HG03521 (cell line): Measurements from ENCODE around the gene GLYR1.
A peak's percentile ranks its signal among the peaks of the same experiment; 100 is the strongest.
"Not testable (repeated sequence)": the region's sequence is repeated elsewhere in the genome, so short reads cannot be mapped to it uniquely, and the experiment has no call there.

Experiments
- ATAC-seq: cut with Tn5 transposase; IDR thresholded peaks from one replicate; pipeline ENCODE4 v1.9.1; 2021; ENCODE audit warnings: mild to moderate bottlenecking, moderate library complexity; ENCODE audit not compliant: unreplicated experiment

The GLYR1 gene

GRCh38 chr16:4790871-4791270 lies 56.2 kb downstream of the GLYR1 start:
- no peak for ATAC-seq

DNA sequence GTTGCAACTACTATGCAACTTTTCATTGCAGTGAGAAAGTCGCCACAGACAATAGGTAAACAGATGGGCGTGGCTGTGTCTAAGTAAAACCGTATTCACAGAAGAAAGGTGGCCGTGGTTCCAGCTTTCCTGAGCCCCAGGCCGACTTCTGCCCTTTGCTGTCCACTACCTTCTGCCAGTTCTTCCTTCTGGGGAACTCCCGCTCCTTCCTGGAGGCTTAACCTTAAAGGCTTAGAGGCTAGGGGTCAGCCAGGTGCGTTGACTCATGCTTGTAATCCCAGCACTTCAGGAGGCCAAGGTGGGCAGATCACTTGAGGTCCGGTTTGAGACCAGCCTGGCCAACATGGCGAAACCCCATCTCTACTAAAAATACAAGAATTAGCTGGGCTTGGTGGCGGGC lies 56.8 kb downstream of the GLYR1 start:
- no peak for ATAC-seq

GRCh38 chr16:4788910-4789309 lies 58.2 kb downstream of the GLYR1 start:
- ATAC-seq, result no peak

DNA sequence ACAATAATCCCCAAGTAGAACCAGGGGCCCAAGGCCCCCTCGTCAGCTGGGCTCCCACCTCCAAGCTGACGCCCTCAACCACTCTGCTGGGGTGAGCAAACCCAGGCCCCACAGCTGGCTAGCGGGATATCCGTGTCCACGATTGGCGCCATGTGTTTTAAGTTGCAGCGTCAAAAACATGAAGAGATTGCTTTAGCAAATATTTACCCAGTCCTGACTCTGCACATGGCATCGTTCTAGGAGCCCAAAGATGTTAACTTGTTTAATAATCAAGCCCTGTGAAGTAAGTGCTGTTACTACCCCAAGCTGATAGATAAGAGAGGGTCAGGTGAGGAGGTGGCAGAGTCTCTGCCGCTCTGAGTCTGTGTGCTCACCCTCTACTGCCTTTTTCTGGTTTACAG lies 58.6 kb downstream of the GLYR1 start:
- ATAC-seq, result no peak

- ATAC-seq, result no peak
Observed at GRCh38 chr16:4787627-4788482, 59.2 kb downstream of the GLYR1 start, which contains the start of gene SEPTIN12. Gene SEPTIN12 (minus strand): TSS chr16:4788345. CDS start chr16:4787645, 700 bp downstream.

GRCh38 chr16:4787068-4787467 lies 60.0 kb downstream of the GLYR1 start:
- ATAC-seq, result no peak

DNA sequence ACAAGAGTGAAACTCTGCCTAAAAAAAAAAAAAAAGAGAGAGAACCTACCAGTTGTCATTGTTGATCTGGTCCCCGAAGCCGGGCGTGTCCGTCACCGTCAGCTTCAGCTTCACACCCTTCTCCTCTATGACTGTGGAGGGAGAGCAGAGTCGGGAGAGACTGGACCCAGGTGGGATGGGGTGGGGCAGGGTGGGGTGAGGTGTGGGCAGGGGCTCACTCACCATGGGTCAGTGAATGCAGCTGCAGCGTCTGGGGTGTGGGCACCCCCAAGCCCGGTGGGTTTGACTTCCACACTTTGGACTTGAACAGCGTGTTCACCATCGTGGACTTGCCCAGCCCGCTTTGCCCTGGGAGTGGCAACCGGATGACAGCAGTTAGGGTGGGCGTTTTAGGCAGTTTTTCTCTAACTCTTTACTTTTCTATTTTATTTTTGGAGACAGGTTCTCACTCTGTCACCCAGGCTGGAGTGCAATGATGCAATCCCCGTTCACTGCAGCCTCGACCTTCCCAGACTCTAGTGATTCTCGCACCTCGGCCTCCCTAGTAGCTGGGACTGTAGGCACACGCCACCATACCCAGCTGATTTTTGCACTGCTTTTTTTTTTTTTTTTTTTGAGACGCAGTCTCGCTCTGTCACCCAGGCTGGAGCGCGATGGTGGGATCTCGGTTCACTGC lies 61.2 kb downstream of the GLYR1 start:
- no peak for ATAC-seq

DNA sequence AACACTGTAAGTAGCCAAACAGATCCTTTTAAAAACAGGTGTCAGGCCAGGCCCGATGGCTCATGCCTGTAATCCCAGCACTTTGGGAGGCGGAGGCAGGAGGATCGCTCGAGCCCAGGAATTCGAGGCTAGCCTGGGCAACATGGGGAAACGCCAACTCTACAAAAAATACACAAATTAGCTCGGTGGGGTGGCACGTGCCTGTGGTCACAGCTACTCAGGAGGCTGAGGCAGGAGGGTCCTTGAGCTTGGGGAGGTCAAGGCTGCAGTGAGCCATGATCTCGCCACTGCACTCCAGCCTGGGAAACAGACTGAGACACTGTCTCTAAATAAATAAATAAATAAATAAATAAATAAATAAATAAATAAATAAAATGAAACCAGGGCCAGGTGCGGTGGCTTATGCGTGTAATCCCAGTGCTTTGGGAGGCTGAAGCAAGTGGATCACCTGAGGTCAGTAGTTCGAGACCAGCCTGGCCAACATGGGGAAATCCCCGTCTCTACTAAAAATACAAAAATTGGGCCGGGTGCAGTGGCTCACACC lies 62.6 kb downstream of the GLYR1 start:
- ATAC-seq, result not testable (repeated sequence)

- ATAC-seq, result no peak
Observed at GRCh38 chr16:4783951-4784336, 63.1 kb downstream of the GLYR1 start.

GRCh38 chr16:4783251-4783950 lies 63.7 kb downstream of the GLYR1 start:
- no peak for ATAC-seq

GRCh38 chr16:4780235-4780634 lies 66.9 kb downstream of the GLYR1 start:
- no peak for ATAC-seq

DNA sequence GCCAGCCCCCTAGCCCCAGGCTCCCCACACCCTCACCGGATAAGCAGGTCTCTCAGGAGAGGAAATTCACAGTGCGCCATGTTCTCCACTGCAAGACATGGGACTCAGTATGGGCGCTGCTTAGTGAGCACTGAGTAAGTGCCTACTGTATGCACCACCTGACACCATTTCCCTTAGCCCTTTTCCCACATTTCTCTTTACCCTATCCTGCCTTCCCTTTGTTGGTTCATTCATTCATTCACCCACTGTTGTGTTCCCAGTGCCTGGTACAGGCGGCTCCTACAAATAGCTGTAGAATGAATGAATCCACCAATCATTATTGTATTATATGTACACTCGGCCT lies 69.1 kb downstream of the GLYR1 start:
- no peak for ATAC-seq

DNA sequence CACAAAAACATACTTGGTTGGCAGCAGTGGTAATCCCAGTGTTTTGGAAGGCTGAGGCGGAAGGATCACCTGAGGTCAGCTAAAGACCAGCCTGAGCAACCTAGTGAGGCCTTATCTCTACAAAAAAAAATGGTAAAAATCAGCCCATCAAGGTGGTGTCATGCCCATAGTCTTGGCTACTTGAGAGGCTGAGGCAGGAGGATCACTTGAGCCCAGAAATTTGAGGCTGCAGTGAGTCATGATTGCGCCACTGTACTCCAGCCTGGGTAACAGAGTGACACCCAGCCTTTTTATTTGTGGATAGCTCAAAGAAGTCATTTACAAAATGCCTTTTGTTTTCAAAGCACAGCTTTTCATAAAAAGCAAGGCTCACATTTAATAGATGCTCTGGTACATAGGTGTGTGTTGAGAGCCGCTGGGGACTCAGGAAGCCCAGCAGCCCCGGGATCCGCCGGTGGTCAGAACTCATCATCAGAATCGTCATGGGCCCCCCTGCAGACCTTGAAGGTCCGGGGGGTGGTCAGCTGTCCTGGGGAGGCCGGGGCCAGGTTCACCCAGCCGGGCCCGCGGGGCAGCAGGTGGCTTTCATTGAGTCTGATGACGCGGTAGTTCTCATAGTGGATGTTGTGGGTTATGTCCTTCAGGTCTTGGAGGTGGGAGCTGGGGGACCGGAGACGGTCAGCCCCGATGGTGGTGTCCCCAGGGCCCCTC lies 69.6 kb downstream of the GLYR1 start:
- no peak for ATAC-seq

DNA sequence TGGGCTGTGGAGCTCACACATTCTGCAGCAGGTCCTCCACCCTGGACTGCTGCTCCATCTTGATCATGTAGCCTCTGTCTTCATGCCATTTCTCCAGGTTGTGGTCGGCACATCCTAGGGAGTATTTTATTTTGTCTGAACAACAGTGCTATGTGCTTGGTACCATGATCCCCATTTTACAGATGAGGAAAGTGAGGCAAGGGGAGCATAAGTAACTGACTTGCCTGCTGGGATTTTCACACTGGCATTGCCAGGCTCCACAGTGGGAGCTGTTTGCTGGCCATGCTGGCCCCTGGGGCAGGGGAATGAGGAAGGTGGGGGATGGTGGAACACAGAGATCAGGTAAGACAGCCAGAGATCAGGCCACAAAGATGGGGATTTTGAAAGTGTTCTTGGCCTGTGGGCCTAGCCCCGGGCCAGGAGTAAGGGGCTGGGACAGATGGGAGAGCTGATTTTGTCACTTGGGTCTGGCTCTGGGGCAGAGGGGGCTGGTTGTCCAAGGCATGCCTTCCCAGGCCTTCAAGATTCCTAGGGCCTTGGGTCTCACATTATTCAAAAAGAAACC lies 70.9 kb downstream of the GLYR1 start:
- ATAC-seq, result no peak

DNA sequence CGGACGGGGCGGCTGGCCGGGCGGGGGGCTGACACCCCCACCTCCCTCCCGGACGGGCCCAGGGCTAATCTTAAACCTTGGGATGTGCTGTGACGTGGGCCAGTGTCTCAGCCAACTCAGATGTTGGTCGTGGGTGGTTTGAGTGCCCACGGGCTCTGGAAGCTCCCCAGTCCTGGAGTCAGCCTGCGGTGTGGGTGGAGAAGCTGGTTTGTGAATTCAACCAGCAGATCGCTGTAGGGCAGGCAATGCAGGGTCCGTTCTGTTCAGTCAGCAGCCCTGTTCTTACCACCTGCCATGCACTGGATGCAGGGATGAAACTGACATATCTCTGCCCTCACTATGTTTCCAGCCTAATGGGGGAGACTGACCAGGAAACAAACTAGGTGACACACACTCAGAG lies 72.1 kb downstream of the GLYR1 start:
- no peak for ATAC-seq

DNA sequence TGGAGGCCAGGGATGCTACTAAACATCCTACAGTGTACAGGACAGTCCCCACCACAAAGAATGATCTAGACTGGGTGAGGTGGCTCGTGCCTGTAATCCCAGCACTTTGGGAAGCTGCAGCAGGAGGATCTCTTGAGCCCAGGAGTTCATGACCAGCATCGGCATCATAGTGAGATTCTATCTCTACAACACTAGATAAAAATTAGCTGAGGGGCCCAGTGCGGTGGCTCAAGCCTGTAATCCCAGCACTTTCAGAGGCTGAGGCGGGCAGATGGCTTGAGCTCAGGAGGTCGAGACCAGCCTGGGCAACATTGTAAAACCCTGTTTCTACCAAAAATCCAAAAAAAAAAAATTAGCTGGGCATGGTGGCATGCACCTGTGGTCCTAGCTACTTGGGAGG lies 74.7 kb downstream of the GLYR1 start:
- ATAC-seq, result no peak

DNA sequence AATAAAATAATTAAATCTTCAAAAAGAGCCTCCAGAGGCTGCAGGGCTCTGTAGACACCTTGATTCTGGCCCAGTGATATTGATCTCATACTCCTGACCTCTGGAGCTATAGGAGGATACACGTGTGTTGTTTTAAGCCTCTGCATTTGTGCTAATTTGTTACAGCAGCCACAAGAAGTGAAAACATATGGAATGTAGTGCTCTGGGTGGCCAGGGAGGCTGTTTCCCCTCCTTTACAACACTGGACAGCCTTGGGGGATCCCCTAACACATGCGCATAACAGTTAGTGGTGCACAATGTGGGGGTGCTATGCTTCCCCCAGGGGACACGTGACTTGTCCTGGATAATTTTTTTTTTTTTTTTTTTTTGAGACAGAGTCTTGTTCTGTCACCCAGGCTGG lies 75.4 kb downstream of the GLYR1 start:
- ATAC-seq, result no peak

DNA sequence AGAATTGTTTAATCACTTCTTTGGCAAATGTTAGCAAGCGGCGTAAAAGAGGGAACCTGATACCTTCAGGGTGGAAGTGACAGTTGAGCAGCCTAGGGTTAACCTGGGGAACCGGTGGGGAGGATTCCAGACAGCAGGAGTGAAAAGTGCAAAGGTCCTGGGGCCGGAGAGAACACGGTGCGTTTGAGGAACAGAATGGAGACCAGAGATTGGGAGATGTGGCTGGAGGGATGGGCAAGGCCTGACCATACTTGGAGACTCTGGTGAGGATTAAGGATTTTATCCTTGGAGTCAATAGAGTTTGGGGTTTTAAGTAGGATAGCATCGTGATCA lies 77.8 kb downstream of the GLYR1 start:
- no peak for ATAC-seq

DNA sequence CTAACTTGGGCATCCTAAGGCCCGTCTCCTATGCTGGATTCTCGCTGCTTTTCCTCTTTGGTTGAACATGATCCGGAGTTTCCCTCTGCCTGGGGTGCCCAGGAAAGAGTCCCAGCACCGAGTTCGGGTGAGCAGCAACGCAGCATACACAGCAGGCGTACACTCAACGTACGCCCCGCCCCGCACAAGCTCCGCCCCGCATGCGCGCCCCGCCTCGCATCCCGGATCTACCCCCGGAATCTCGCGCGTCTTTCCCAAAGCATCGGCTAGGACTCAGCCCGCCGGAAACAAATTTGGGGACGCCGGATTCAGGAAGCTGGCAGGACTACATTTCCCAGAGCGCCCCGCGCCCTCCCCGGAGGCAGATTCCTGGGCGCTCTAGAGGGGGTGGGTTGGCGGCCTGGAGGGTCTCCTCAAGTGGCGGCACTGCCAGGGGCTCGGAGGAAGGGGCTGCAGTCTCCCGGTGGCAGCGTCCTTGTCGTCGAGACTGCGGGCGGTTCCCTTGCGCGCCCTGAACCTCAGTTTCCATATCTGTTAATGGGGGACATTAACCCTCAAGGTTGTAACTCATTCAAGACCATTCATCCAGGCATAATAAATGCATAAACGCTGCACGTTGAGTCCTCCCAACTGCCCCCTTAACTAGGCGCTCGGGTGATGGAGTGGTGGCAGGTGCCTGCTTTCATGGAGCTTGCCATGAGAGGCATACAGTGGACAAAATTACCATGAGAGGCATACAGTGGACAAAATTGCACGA lies 78.4 kb downstream of the GLYR1 start:
- peak; percentile 58 for ATAC-seq
